ENCODE measurements around the gene INPP5A.

DNA sequence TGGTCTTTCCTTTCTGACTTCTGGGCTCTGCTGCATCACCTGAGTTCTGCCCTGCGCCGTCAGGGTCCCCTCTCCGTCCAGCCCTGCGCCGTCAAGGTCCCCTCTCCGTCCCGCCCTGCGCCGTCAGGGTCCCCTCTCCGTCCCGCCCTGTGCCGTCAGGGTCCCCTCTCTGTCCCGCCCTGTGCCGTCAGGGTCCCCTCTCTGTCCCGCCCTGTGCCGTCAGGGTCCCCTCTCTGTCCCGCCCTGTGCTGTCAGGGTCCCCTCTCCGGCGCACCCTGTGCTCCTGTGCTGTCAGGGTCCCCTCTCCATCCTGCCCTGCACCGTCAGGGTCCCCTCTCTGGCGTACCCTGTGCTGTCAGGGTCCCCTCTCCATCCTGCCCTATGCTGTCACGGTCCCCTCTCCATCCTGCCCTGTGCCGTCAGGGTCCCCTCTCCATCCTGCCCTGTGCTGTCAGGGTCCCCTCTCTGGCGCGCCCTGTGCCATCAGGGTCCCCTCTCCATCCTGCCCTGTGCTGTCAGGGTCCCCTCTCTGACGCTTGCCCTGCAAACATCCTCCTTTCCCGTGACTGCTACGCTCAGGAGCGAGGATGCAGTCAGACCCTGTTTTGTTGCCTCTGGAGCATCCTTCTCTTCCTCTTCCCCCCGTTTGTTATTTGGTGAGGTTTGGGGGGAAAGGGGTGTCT lies 66.4 kb downstream of the INPP5A start:
- TF ChIP-seq CTCF (IDR thresholded peaks at IDR 0.05; ENCODE audit: poor library complexity) (no peak), EZH2 (IDR thresholded peaks at IDR 0.05; ENCODE audit: borderline replicate concordance) (no peak)
